Measurements from ENCODE around the gene RARA. TPM values are rescaled to one million over a fixed set of nuclear protein-coding genes. Genes with fewer than 3 reads are reported as not detected.

RARA gene
- total RNA-seq: 34.9 TPM

DNA sequence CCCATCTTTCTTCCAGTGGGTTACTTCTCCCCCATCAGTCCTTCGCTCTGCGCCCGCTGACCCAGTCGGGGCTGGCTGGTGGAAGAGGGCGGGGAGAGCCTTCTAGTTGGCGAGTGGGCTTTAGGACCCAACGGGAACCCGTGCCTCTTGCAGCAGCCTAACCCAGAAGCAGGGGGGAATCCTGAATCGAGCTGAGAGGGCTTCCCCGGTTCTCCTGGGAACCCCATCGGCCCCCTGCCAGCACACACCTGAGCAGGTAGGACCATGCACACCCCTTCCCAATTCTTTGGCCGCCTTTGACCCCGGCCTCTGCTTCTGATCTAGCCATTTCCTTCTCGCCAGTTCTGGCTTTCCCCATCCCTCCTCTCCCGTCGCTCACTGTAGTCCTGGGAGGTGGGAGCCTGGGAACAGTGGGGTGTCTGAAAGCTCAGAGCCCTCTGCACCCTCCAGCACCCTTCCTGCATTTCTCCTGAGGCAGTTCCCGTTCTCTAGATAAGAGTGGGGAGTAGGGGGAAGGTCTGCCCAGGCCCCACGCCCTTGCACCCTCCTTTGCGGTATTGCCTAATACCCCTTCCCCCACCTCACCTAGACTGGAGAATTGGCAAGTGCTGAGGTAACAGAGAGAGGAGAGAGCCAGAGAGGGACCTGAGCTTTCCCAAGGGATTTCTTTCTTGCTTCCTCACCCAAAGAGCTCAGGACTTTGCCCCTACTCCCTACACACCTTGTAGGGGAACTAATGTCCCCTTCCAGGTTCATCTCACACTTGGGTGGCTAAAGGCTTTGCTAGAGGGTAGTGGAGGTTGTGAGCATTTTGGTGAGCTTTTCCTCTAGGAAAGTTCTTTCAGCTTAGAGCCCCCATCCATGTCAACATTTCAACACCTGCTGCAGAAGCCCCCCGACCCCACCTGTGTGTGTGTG, at the start of gene RARA:
RARA (plus strand) TSS at position 150 of the 918 bp plus-strand sequence. CDS start 22,039 bp downstream, outside the sequence.
- DNase-seq (ENCODE audit: low spot score): peak; percentile 56

DNA sequence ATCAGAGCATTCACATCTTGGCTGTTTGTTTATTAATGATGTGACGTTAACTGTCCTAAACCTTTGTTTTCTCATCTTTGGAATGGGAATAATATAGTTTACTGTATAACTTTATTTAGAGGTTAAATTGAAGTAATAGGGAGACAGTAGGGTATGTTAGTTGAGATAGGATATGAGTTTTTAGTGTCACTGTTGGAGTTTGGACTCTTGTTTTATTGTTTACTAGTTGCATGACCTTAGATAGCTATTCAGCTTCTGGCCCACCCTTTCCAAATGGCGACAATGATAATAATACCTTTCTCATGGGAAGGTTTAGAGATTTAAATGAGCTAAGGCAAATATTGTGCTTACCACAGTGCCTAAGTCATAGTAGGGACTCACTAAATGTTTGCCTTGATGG, 49.5 kb upstream of the RARA start:
- DNase-seq (ENCODE audit: low spot score): no peak

DNA sequence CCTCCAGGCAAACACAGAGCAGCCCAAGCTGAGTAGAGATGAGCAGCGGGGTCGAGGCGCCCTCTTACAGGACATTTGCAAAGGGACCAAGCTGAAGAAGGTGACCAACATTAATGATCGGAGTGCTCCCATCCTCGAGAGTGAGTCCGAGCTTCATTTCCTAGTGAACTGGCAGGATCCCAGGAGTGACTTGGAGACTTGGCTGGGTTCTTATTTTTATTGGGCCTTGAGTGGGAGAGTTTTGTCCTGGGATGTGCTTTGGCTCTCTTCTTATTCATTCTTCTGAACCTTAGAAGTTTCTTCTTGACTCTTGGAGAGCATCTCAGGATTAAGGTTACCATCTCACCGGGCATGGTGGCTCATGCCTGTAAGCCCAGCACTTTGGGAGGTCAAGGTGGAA, 48.5 kb upstream of the RARA start:
- no peak for DNase-seq (ENCODE audit: low spot score)

DNA sequence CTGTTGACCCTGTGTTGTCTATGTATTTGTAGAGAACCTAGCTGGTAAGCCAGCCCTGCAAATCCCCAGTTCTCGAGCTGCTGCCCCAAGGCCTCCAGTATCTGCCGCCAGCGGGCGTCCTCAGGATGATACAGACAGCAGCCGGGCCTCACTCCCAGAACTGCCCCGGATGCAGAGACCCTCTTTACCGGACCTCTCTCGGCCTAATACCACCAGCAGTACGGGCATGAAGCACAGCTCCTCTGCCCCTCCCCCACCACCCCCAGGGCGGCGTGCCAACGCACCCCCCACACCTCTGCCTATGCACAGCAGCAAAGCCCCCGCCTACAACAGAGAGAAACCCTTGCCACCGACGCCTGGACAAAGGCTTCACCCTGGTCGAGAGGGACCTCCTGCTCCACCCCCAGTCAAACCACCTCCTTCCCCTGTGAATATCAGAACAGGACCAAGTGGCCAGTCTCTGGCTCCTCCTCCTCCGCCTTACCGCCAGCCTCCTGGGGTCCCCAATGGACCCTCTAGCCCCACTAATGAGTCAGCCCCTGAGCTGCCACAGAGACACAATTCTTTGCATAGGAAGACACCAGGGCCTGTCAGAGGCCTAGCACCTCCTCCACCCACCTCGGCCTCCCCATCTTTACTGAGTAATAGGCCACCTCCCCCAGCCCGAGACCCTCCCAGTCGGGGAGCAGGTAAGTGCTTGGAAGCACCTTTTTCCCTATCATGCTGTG, 44.4 kb upstream of the RARA start:
- no peak for DNase-seq (ENCODE audit: low spot score)

DNA sequence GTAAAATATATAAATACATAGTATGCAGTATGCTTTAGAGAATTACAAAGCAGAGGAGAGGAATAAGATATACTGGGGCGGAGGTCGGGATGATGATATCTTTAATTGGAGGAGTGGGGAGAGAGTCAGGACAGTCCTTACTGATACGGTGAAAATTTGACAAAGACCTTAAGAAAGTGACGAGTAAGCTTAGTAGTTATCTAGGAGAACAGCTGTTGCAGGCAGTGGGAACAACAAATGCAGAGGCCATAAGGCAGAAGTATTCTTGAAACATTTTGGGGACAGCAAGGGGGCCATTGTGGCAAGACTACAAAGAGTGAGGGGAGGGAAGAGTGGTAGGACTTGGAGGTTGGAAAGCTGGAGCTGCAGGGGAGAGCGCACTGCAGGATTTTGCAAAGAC, 43.6 kb upstream of the RARA start:
- DNase-seq (ENCODE audit: low spot score): no peak

DNA sequence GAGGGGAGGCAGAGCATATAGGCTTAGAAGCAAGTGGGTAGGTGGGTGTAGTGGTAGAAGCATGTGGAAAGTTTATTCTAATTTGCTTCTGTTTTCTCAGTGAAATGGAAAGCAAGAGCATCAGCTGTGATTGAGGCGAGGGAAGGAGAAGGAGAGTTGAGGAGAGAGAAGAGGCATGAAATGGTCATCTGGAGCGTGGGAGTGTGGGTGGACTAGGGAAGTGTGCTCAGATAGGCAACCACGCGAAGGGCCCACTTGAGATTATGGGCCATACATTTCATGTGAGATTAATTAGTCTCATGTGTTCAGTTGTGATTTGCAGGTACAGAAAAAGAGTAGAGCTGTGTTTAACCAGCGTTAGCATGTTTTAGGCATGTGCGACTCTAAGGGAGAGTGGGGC, 42.1 kb upstream of the RARA start:
- DNase-seq (ENCODE audit: low spot score): no peak

DNA sequence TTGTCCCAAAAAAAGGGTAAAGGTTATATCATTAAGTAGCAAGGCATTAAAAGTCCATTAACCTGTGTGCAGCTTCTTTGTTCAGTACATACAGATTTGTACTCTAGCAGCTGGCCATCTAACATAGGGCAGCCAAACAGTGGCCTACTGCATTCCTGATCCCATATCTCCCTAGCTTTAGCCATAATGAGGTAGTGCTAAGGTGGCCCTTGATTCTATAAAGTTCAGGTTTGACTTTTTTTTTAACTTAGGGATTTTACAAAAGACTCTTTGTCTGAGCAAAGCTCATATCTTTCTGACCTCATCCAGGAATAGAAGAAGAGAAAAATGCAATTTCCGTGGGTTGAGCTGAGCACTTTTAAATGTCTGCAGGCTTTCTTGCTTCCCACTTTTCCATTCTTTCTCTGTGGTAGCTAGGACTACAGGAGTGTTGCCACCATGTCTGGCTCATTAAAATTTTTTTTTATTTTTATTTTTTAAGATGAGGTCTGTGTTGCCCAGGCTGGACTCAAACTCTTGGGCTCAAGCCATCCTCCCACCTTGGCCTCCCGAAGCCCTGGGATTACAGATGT, 40.8 kb upstream of the RARA start:
- no peak for DNase-seq (ENCODE audit: low spot score)

DNA sequence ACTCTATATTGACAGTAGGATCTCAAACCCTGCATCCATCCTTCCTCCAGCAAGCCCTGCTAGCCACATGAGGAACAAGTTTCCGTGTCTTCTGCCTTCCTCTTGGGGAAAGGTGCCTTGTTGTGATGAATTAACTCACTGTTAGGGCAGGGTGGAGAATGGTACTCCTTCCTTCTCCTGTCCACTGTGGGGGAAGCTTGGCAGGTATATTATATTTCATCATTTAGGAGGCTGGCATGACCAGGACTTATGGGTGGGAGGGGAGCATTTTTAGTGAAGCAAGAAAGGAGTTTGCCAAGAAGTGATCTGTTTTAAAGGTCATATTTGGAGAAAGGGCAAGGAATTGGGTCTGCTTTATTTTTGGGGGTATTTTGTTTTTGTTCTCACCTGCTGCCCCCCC, 30.6 kb upstream of the RARA start:
- no peak for DNase-seq (ENCODE audit: low spot score)

DNA sequence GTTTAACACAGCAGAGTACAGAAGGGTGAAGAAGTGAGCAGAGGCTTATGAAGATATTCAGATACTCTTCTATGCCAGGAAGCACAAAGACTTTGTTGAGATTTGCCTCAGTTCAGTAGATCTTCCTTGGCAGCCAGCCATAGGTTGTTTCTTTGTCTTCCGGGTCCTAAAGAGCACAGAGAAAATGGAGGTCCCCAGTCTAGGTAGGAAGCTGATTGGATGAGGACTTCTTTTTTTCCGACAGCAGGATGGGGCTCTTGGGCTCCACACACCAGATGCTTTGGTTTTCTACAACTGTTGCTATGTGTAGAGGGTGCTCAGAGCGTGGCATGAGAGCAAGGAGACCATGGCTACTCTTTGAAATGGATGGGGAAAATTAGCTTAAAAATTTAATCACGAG, 29.6 kb upstream of the RARA start:
- no peak for DNase-seq (ENCODE audit: low spot score)

DNA sequence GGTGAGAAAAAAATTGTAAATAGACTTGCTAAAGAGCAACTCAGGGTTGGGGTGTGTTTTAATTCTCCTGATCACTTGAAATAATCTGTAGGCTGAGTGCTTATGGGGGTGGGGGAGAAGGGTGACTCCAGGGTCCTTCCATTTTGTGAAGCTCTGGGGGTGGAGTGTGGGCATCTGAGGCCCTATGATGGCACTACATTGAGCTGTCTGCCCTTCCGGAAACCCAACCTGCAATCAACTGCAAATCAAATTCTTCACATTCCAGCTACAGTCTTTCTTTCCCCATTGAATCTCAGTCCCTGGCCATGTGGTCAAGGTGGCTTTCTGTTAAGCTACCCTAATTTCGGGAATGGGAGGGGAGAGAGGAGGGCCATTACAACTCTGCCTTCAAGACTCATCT, 27.3 kb upstream of the RARA start:
- no peak for DNase-seq (ENCODE audit: low spot score)

DNA sequence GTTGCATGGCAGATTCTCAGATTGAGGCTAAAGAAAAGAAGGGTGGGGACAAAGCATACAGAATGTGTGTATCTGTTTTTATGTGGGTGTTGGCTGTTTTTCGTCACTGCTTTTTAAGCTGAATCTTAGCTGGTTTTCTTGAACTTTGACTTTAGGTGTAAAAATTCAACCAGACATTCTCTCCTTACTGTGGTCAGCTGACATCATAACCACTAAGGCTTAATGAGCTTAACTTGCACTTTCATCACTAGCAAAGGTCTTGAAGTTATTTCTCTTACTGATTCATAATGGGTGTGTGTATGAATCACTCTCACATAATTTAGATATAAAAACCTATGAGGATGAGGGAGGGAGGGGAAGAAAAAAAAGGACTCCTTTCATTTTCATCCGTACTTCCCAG, 25.3 kb upstream of the RARA start:
- DNase-seq (ENCODE audit: low spot score): no peak

DNA sequence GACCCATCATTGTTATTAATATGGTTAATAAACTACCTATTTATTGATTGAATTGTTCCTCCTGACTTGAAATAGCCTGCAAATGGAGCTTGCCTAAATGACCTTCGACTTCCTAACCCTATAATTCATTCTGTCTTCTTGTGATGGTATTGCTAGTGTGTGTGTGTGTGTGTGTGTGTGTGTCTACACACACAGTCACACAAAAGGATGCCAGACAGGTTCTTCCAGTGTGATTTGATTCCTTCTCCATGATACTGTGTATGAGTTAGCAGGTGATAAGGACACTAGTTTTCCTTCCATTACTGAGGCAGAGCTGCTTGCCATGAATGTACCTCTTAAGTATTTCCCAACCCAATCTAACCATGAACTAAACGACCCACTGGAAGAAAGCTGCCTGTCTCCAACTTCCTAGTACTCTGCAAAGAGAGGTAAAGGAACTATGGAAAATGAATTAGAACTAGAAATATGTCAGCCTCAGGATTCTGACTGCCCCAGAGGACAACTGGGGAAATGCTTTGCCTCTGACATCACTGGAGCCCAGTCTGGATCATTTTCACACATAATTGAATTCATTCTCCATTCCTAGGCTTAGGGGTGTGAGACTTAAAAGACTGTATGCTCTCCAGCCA, 24.8 kb upstream of the RARA start:
- peak; percentile 69 for DNase-seq (ENCODE audit: low spot score)

DNA sequence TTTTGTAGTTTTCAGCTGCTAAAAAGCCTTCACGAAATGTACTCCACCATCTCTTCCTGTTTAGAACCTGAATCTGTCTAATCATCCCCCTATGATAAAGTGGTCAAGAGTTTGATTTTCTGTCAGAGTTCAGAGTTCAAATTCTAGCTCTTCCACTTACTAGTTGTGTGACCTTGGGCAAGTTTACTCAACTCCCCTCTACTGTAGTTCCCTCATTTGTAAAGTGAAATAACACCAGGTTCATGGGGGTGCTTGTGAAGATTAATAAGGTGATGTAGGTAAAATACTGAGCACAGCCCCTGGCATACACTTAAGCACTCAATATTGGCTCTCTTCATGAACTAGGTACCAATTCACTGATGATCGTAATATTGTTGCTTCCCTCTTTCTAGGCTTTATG, 22.5 kb upstream of the RARA start:
- no peak for DNase-seq (ENCODE audit: low spot score)

DNA sequence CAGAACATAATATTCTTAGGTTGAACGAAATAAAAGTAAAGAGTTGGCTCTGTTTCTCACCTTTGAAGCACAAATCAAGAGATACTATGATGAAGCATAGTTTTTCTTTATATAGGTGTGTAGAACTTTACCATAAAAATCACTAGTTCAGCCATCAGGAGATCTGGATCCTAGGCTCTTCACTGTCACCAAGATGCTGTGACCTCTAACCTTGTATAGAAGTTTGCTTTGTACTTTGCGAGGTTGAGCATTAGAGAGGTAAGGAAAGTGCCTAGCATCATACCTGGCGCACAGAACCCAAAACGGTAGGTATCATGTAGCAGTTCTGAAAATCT, 21.9 kb upstream of the RARA start:
- no peak for DNase-seq (ENCODE audit: low spot score)

DNA sequence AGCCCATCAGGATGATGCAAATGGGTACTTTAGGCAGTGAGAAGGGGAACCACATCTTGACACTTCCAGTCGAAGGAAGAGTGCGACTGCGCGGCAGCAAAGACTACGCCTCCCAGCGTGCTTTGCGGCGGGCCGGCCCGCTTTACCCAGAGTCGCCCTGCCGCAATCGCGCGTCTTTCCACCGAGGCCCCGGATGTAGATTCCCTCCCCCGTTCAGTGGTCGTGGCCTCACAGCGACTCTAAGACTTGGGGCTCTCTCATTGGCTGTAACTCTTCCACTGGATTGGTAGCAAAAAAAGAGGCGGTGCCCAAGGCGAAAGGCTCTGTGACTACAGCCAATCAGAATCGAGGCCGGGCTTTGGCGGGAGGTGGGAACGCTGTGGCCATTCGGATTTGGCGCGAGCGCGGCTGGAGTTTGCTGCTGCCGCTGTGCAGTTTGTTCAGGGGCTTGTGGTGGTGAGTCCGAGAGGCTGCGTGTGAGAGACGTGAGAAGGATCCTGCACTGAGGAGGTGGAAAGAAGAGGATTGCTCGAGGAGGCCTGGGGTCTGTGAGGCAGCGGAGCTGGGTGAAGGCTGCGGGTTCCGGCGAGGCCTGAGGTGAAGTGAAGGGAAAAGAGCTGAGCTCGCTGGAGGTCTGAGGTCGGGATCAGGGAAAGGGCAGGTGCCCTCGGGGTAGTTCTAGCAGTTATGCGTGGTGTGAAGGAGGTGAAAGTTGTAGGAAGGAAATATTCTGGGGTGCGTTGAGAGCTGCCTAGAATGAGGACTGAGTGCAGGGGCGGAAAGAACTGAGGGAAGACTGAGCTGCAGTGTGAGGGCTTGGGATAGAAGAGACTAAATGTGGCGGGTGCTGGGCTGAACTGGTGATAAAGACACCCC, 21.2 kb upstream of the RARA start, which contains the start of gene CDC6:
CDC6 (plus strand) TSS at position 386 of the 876 bp plus-strand sequence. CDS start 1,542 bp downstream, outside the sequence.
- DNase-seq (ENCODE audit: low spot score): peak; percentile 99

DNA sequence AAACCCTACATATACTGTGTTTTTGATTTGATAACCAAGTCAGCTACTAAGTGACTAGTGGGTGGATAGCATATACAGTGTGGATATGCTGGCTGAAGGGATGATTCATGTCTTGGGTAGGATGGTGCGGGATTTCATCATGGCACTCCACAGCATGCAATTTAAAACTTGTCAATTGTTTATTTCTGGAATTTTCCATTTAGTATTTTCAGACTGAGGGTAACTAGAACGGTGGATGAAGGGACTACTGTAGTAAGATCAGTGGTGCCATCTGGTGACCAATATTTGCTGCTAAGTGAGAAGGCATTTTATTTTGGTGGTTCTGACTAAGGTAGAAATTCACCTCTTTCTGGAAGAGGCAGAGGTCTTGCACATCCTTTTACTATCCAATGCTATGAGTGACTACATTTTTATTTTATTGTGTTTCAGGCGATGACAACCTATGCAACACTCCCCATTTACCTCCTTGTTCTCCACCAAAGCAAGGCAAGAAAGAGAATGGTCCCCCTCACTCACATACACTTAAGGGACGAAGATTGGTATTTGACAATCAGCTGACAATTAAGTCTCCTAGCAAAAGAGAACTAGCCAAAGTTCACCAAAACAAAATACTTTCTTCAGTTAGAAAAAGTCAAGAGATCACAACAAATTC, 18.2 kb upstream of the RARA start:
- DNase-seq (ENCODE audit: low spot score): no peak

DNA sequence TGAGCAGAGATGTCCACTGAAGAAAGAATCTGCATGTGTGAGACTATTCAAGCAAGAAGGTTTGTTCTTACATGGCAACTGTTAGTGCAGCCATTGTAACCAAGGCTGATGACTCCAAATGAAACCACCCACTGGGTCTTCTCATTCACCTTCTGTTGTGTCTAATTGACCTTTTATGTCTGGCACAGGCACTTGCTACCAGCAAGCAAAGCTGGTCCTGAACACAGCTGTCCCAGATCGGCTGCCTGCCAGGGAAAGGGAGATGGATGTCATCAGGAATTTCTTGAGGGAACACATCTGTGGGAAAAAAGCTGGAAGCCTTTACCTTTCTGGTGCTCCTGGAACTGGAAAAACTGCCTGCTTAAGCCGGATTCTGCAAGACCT, 17.7 kb upstream of the RARA start:
- DNase-seq (ENCODE audit: low spot score): no peak

DNA sequence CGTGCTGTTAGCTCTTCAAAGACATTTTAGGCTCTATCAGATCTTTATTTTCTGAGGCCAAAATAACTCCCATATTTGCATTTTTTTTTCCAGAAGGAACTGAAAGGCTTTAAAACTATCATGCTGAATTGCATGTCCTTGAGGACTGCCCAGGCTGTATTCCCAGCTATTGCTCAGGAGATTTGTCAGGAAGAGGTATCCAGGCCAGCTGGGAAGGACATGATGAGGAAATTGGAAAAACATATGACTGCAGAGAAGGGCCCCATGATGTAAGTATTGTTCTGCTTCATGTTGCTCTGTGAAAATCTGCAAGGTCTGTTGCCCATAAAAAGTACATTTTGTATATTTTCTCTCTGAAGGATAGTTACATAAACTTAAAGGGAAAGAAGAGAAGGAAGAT, 15.6 kb upstream of the RARA start:
- no peak for DNase-seq (ENCODE audit: low spot score)

DNA sequence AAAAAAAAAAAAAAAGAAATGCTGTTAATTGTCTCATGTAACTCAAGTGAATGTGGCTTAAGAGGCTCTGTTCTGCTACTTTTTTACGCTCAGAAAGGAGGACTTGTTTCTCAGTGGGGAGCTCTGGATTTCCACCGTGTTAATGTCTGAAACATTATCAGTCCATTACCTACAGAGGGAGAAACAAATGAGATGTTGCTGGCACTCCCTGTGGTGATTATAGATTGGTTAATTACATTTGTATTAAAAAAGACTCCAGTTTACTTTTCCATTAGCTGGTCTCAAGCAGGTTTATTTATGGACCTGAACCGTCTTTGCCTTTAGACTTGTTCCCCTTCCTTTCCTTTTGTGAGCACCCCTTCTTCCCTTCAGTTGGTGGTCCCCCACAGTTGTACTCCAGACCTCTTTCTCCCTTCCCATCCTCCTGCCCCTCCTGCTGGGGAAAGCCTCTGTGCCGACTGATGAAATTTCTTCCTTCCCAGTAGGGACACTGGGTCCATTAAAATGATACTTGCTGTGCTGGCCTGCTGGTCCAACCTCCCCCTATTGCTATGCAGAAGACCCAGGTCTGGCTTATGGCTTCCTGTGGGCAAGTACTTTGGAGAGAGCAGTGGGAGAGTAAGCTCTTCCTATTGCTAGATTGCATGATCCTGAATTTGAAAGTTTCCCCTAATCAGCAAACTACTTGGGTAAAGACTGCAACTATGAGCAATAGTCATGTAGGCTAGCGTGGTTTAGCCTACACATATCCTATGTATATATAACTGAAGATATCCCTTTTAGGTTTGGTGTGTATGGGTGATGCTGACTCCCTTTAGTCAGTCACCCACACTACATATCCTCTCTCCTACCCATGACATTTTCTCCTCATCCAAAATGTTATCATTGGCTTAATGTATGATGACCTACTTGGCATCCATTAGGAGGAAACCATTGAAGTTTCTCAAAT, 13.2 kb upstream of the RARA start:
- DNase-seq (ENCODE audit: low spot score): no peak

DNA sequence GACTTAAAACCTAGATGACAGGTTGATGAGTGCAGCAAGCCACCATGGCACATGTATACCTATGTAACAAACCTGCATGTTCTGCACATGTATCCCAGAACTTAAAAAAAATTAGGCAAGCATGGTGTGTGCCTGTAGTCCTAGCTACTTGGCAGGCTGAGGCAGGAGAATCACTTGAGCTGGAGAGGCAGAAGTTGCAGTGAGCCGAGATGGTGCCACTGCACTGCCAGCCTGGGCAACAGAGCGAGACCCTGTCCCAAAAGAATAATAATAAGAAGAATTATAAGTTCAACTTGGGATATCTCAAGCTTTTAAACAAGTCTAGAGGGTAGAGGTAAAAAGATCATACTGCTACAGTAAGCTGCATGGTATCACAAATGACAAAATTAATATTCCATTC, 11.5 kb upstream of the RARA start:
- DNase-seq (ENCODE audit: low spot score): no peak

Data from ureter (tissue), 1 donor.